GM10266 (cell line): ENCODE measurements around the gene CRYBG2.

Experiments
- DNase-seq: peaks from one replicate; pipeline ENCODE4 v3.0.0; 2012; ENCODE audit errors: extremely low spot score
- TF ChIP-seq, protein P1 (sequence below): IDR thresholded peaks from 2 replicates; pipeline ENCODE4 v1.5.1; 2012; ENCODE audit warnings: mild to moderate bottlenecking, low read depth; ENCODE audit not compliant: control insufficient read depth, insufficient read depth; ENCODE audit errors: missing control alignments

Gene CRYBG2

GRCh38 chr1:26353210-26353859 lies 595 bp downstream of the CRYBG2 start:
- TF ChIP-seq, protein P1, sequence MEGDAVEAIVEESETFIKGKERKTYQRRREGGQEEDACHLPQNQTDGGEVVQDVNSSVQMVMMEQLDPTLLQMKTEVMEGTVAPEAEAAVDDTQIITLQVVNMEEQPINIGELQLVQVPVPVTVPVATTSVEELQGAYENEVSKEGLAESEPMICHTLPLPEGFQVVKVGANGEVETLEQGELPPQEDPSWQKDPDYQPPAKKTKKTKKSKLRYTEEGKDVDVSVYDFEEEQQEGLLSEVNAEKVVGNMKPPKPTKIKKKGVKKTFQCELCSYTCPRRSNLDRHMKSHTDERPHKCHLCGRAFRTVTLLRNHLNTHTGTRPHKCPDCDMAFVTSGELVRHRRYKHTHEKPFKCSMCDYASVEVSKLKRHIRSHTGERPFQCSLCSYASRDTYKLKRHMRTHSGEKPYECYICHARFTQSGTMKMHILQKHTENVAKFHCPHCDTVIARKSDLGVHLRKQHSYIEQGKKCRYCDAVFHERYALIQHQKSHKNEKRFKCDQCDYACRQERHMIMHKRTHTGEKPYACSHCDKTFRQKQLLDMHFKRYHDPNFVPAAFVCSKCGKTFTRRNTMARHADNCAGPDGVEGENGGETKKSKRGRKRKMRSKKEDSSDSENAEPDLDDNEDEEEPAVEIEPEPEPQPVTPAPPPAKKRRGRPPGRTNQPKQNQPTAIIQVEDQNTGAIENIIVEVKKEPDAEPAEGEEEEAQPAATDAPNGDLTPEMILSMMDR, result no peak
- no peak for DNase-seq

- TF ChIP-seq, protein P1, result no peak
- no peak for DNase-seq
Observed at GRCh38 chr1:26352338-26352679, 1.6 kb downstream of the CRYBG2 start.

GRCh38 chr1:26351590-26352337 lies 2.2 kb downstream of the CRYBG2 start:
- no peak for DNase-seq
- TF ChIP-seq, protein P1, result no peak

- TF ChIP-seq, protein P1, result no peak
- no peak for DNase-seq
Observed at GRCh38 chr1:26350701-26351589, 3.0 kb downstream of the CRYBG2 start.

GRCh38 chr1:26350343-26350700 lies 3.6 kb downstream of the CRYBG2 start:
- no peak for DNase-seq
- TF ChIP-seq, protein P1, result no peak

DNA sequence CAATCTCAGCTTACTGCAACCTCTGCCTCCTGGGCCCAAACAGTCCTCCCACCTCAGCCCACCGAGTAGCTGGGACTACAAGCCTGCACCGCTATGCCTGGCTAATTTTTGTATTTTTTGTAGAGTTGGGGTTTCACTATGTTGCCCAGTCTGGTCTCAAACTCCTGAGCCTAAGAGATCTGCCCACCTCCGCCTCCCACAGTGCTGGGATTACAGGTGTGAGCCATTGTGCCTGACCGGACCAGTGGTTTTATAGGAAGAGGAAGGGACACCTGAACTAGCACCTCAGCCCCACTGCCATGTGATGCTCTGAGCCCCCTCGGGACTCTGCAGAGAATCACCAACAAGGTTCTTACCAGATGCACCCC lies 4.1 kb downstream of the CRYBG2 start:
- no peak for DNase-seq

More for the DNA sequence above, 4.1 kb downstream of the CRYBG2 start:
- TF ChIP-seq, protein P1, result no peak
